Gastroesophageal sphincter (tissue), 3 donors: ENCODE data around the gene UBE2O.

Source experiments
- CTCF ChIP-seq, 4 experiments: fragments of 200-600 bp in 2 of 4; fragments of 450-650 bp in 2 of 4; sonication (generic) in 1 of 4; IDR thresholded peaks; one replicate each; pipeline ENCODE4 v1.5.1; 2017 to 2019; ENCODE audit warnings: antibody characterized with exemption in 4 of 4, mild to moderate bottlenecking in 2 of 4, moderate library complexity in 2 of 4
- POLR2AphosphoS5 ChIP-seq: sonication (generic); formaldehyde crosslinking; IDR thresholded peaks from one replicate; pipeline ENCODE4 v1.6.1; 2017; ENCODE audit warnings: antibody characterized with exemption

- TF ChIP-seq CTCF (IDR thresholded peaks at IDR 0.05) (no peak), POLR2AphosphoS5 (no peak)
Measured at GRCh38 chr17:76496464-76496863, 43.5 kb upstream of the UBE2O start.
